ENCODE results near the gene ANGEL1.

Gene ANGEL1

GRCh38 chr14:76767681-76768656 lies 44.7 kb downstream of the ANGEL1 start:
- DNase-seq (ENCODE audit: low read depth in 1 of 2, low spot score in 1 of 2), result peak; percentile 20 to 57

- no peak for DNase-seq (ENCODE audit: low read depth in 1 of 2, low spot score in 1 of 2)
Observed at GRCh38 chr14:76765461-76765931, 47.2 kb downstream of the ANGEL1 start.

GRCh38 chr14:76763096-76764041 lies 49.3 kb downstream of the ANGEL1 start:
- DNase-seq (ENCODE audit: low read depth in 1 of 2, low spot score in 1 of 2), result no peak

GRCh38 chr14:76762411-76763095 lies 50.1 kb downstream of the ANGEL1 start:
- no peak for DNase-seq (ENCODE audit: low read depth in 1 of 2, low spot score in 1 of 2)

- no peak for DNase-seq (ENCODE audit: low read depth in 1 of 2, low spot score in 1 of 2)
Observed at GRCh38 chr14:76761960-76762410, 50.7 kb downstream of the ANGEL1 start.

- DNase-seq (ENCODE audit: low read depth in 1 of 2, low spot score in 1 of 2), result peak in 1 of 2 donors; percentile 40
Observed at GRCh38 chr14:76761136-76761959, 51.3 kb downstream of the ANGEL1 start, which contains the start of gene VASH1. TSS of gene VASH1 (plus strand) at chr14:76761468. CDS start at chr14:76762822, 1,354 bp downstream.

- no peak for DNase-seq (ENCODE audit: low read depth in 1 of 2, low spot score in 1 of 2)
Observed at GRCh38 chr14:76760331-76761135, 52.1 kb downstream of the ANGEL1 start.

GRCh38 chr14:76759589-76759988 lies 53.1 kb downstream of the ANGEL1 start:
- DNase-seq (ENCODE audit: low read depth in 1 of 2, low spot score in 1 of 2), result no peak

- no peak for DNase-seq (ENCODE audit: low read depth in 1 of 2, low spot score in 1 of 2)
Observed at GRCh38 chr14:76756371-76756750, 56.3 kb downstream of the ANGEL1 start.

GRCh38 chr14:76755610-76756370 lies 56.9 kb downstream of the ANGEL1 start:
- no peak for DNase-seq (ENCODE audit: low read depth in 1 of 2, low spot score in 1 of 2)

GRCh38 chr14:76754586-76754985 lies 58.1 kb downstream of the ANGEL1 start:
- DNase-seq (ENCODE audit: low read depth in 1 of 2, low spot score in 1 of 2), result no peak

- no peak for DNase-seq (ENCODE audit: low read depth in 1 of 2, low spot score in 1 of 2)
Observed at GRCh38 chr14:76753541-76754198, 59.0 kb downstream of the ANGEL1 start.

GRCh38 chr14:76752744-76753143 lies 59.9 kb downstream of the ANGEL1 start:
- DNase-seq (ENCODE audit: low read depth in 1 of 2, low spot score in 1 of 2), result no peak

GRCh38 chr14:76742966-76743365 lies 69.7 kb downstream of the ANGEL1 start:
- no peak for DNase-seq (ENCODE audit: low read depth in 1 of 2, low spot score in 1 of 2)

- DNase-seq (ENCODE audit: low read depth in 1 of 2, low spot score in 1 of 2), result no peak
Observed at GRCh38 chr14:76742185-76742584, 70.5 kb downstream of the ANGEL1 start.

- DNase-seq (ENCODE audit: low read depth in 1 of 2, low spot score in 1 of 2), result no peak
Observed at GRCh38 chr14:76741074-76741473, 71.6 kb downstream of the ANGEL1 start.

All from stimulated activated CD4-positive, alpha-beta T cell treated with anti-CD3 and anti-CD28 coated beads, Interleukin-15, amount 100 ng/mL, for 1 hour (primary cell).